A172 (cell line): ENCODE results near the gene TMEM108. TPM values are rescaled to one million over a fixed set of nuclear protein-coding genes. Genes with fewer than 3 reads are reported as not detected.

Experiments
- DNase-seq: peaks from one replicate; pipeline ENCODE4 v3.0.0-alpha.2; 2015; ENCODE audit warnings: low spot score
- total RNA-seq: library from RNA; depleted of rRNA; stranded (reverse); fragments of >200 nt; shearing (Covaris generic); gene quantifications from 2 replicates; pipeline ENCODE4 v1.2.3, GENCODE V29; 2014

Gene TMEM108
- total RNA-seq, 1 experiment from 2014 or later: not detected

GRCh38 chr3:133227813-133228212 lies 189.6 kb downstream of the TMEM108 start:
- DNase-seq: no peak

GRCh38 chr3:133230195-133230594 lies 192.0 kb downstream of the TMEM108 start:
- no peak for DNase-seq

- DNase-seq: no peak
Measured at GRCh38 chr3:133236901-133237300, 198.7 kb downstream of the TMEM108 start.

GRCh38 chr3:133237380-133237779 lies 199.2 kb downstream of the TMEM108 start:
- no peak for DNase-seq

GRCh38 chr3:133238015-133238414 lies 199.8 kb downstream of the TMEM108 start:
- no peak for DNase-seq

- DNase-seq: no peak
Measured at GRCh38 chr3:133246119-133246518, 207.9 kb downstream of the TMEM108 start.

- no peak for DNase-seq
Measured at GRCh38 chr3:133246773-133247172, 208.6 kb downstream of the TMEM108 start.

- DNase-seq: no peak
Measured at GRCh38 chr3:133248389-133248788, 210.2 kb downstream of the TMEM108 start.

- no peak for DNase-seq
Measured at GRCh38 chr3:133249490-133249889, 211.3 kb downstream of the TMEM108 start.

- no peak for DNase-seq
Measured at GRCh38 chr3:133254151-133254550, 216.0 kb downstream of the TMEM108 start.

- no peak for DNase-seq
Measured at GRCh38 chr3:133254716-133255115, 216.5 kb downstream of the TMEM108 start.

GRCh38 chr3:133256787-133257483 lies 218.7 kb downstream of the TMEM108 start:
- DNase-seq: peak; percentile 19

- peak; percentile 59 for DNase-seq
Measured at GRCh38 chr3:133258358-133258757, 220.2 kb downstream of the TMEM108 start.

GRCh38 chr3:133259767-133260166 lies 221.6 kb downstream of the TMEM108 start:
- no peak for DNase-seq

GRCh38 chr3:133262333-133262732 lies 224.1 kb downstream of the TMEM108 start:
- DNase-seq: no peak

- no peak for DNase-seq
Measured at GRCh38 chr3:133264920-133265319, 226.7 kb downstream of the TMEM108 start.

GRCh38 chr3:133268726-133269134 lies 230.5 kb downstream of the TMEM108 start:
- no peak for DNase-seq

GRCh38 chr3:133269393-133269792 lies 231.2 kb downstream of the TMEM108 start:
- DNase-seq: no peak

GRCh38 chr3:133270631-133271030 lies 232.4 kb downstream of the TMEM108 start:
- no peak for DNase-seq

- DNase-seq: no peak
Measured at GRCh38 chr3:133271042-133271441, 232.9 kb downstream of the TMEM108 start.

GRCh38 chr3:133271539-133271938 lies 233.3 kb downstream of the TMEM108 start:
- DNase-seq: no peak

GRCh38 chr3:133273346-133273745 lies 235.2 kb downstream of the TMEM108 start:
- no peak for DNase-seq

GRCh38 chr3:133274477-133274876 lies 236.3 kb downstream of the TMEM108 start:
- no peak for DNase-seq

GRCh38 chr3:133276594-133276993 lies 238.4 kb downstream of the TMEM108 start:
- no peak for DNase-seq
